Neural cell (in vitro differentiated cells): Measurements from ENCODE around the gene RHD. TPM values are rescaled to one million over a fixed set of nuclear protein-coding genes. Genes with fewer than 3 reads are reported as not detected.
"Not testable (repeated sequence)": the region's sequence is repeated elsewhere in the genome, so short reads cannot be mapped to it uniquely, and the experiment has no call there.

Experiments
- H2AFZ ChIP-seq: fragments of 200-600, 300-800 bp; sonication (generic), shearing (Covaris generic); 2 replicates; pipeline ENCODE4 v1.6.0; 2014; ENCODE audit warnings: low read depth, mild to moderate bottlenecking, antibody characterized with exemption, low read length, moderate library complexity
- H3F3A ChIP-seq: fragments of 200-600 bp; shearing (Covaris generic); 2 replicates; pipeline ENCODE4 v1.6.1; 2016; ENCODE audit warnings: mild to moderate bottlenecking, moderate library complexity, mixed read lengths, antibody characterized with exemption, low read length; ENCODE audit not compliant: insufficient read depth, poor library complexity, severe bottlenecking
- H3K27ac ChIP-seq: fragments of 200-600, 300-800 bp; sonication (generic), shearing (Covaris generic); 2 replicates; pipeline ENCODE4 v1.5.1; 2014; ENCODE audit warnings: mild to moderate bottlenecking, low read length, moderate library complexity
- H3K27me3 ChIP-seq: fragments of 300-800, 200-600 bp; sonication (generic), shearing (Covaris generic); 2 replicates; pipeline ENCODE4 v1.6.0; 2014; ENCODE audit warnings: mild to moderate bottlenecking, low read depth, low read length, moderate library complexity; ENCODE audit not compliant: insufficient read depth
- H3K36me3 ChIP-seq: fragments of 300-800, 200-600 bp; sonication (generic), shearing (Covaris generic); 2 replicates; pipeline ENCODE4 v1.5.1; 2014; ENCODE audit warnings: mild to moderate bottlenecking, antibody characterized with exemption, low read length, moderate library complexity; ENCODE audit not compliant: insufficient read depth
- H3K4me2 ChIP-seq: fragments of 300-800, 200-600 bp; sonication (generic), shearing (Covaris generic); 2 replicates; pipeline ENCODE4 v1.6.0; 2014; ENCODE audit warnings: mild to moderate bottlenecking, low read length
- H3K4me3 ChIP-seq: fragments of 300-800, 200-600 bp; sonication (generic), shearing (Covaris generic); 2 replicates; pipeline ENCODE4 v1.5.1; 2014; ENCODE audit warnings: mild to moderate bottlenecking, low read length, moderate library complexity
- H3K79me2 ChIP-seq: fragments of 200-600 bp; shearing (Covaris generic); replicated peaks from 2 replicates; pipeline ENCODE4 v1.6.0; 2014; ENCODE audit warnings: mild to moderate bottlenecking, low read length, moderate library complexity; ENCODE audit not compliant: insufficient read depth
- H3K9ac ChIP-seq: fragments of 300-800, 200-600 bp; sonication (generic), shearing (Covaris generic); 2 replicates; pipeline ENCODE4 v1.6.1; 2016; ENCODE audit warnings: mild to moderate bottlenecking, low read length, mixed read lengths
- H3K9me2 ChIP-seq: fragments of 200-600 bp; shearing (Covaris generic); 2 replicates; pipeline ENCODE4 v1.6.1; 2016; ENCODE audit warnings: mild to moderate bottlenecking, low read length, mixed read lengths; ENCODE audit not compliant: insufficient read depth
- H3K9me3 ChIP-seq: fragments of 200-600, 300-800 bp; sonication (generic), shearing (Covaris generic); 2 replicates; pipeline ENCODE4 v1.6.1; 2016; ENCODE audit warnings: mild to moderate bottlenecking, mixed run types, low read length, moderate library complexity, mixed read lengths
- H4K20me1 ChIP-seq: fragments of 200-600 bp; shearing (Covaris generic); 2 replicates; pipeline ENCODE4 v1.6.1; 2016; ENCODE audit warnings: mild to moderate bottlenecking, mixed run types; ENCODE audit not compliant: insufficient read depth
- SMC3 ChIP-seq: fragments of 450-650 bp; conservative IDR thresholded peaks from 2 replicates; pipeline ENCODE4 v1.6.1; 2014; ENCODE audit warnings: antibody characterized with exemption, mild to moderate bottlenecking, moderate library complexity; ENCODE audit not compliant: poor library complexity
- polyA plus RNA-seq: library from polyadenylated mRNA; depleted of rRNA; stranded (reverse); fragments of >200 nt; gene quantifications from 2 replicates; pipeline ENCODE4 v1.2.3, GENCODE V29; 2014
- TF ChIP-seq, protein P1 (sequence below): fragments of 450-650 bp; IDR thresholded peaks from 2 replicates; pipeline ENCODE4 v1.5.1; 2014; ENCODE audit warnings: antibody characterized with exemption, mild to moderate bottlenecking, moderate library complexity; ENCODE audit not compliant: poor library complexity, severe bottlenecking

RHD gene
- polyA plus RNA-seq, 1 donor from 2014 or later = not detected

GRCh38 chr1:25329336-25329735 is 57.0 kb downstream of the RHD start:
- not testable (repeated sequence) for H3K79me2 ChIP-seq, H3K27me3 ChIP-seq, H3K27ac ChIP-seq, H3K4me3 ChIP-seq, H3F3A ChIP-seq, H4K20me1 ChIP-seq, H3K9me3 ChIP-seq, H3K9me2 ChIP-seq, H3K9ac ChIP-seq, H3K4me2 ChIP-seq, H2AFZ ChIP-seq, H3K36me3 ChIP-seq

DNA sequence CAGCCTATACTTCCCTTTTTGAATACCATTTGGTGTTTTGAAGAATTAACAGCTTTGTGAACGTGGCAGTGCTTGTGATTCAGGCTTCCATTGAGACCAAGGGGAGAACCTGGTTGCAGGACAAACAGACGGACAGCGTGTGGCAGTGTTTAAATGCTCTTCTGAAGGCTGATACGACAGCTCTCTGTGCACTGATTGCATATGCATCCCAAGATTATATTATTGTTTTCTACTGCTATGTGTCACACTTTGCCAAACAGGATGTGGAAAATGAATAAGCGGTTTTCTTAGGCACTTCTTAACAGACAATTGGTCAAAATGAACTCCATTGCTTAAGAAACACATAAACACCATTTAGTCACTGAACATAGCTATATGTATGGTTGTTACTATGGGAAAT is 57.6 kb downstream of the RHD start:
- not testable (repeated sequence) for H3K79me2 ChIP-seq, H3K9me3 ChIP-seq, H2AFZ ChIP-seq, H4K20me1 ChIP-seq, H3K36me3 ChIP-seq, H3K9me2 ChIP-seq, H3F3A ChIP-seq, H3K27me3 ChIP-seq, H3K4me2 ChIP-seq, H3K9ac ChIP-seq, H3K4me3 ChIP-seq, H3K27ac ChIP-seq

- H2AFZ ChIP-seq = peak overlapping the region; percentile 12
- TF ChIP-seq SMC3 = peak; percentile 48
- TF ChIP-seq, protein P1, sequence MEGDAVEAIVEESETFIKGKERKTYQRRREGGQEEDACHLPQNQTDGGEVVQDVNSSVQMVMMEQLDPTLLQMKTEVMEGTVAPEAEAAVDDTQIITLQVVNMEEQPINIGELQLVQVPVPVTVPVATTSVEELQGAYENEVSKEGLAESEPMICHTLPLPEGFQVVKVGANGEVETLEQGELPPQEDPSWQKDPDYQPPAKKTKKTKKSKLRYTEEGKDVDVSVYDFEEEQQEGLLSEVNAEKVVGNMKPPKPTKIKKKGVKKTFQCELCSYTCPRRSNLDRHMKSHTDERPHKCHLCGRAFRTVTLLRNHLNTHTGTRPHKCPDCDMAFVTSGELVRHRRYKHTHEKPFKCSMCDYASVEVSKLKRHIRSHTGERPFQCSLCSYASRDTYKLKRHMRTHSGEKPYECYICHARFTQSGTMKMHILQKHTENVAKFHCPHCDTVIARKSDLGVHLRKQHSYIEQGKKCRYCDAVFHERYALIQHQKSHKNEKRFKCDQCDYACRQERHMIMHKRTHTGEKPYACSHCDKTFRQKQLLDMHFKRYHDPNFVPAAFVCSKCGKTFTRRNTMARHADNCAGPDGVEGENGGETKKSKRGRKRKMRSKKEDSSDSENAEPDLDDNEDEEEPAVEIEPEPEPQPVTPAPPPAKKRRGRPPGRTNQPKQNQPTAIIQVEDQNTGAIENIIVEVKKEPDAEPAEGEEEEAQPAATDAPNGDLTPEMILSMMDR = peak; percentile 55
- H3K36me3 ChIP-seq, H4K20me1 ChIP-seq, H3K27ac ChIP-seq, H3F3A ChIP-seq, H3K27me3 ChIP-seq, H3K9me2 ChIP-seq, H3K9me3 ChIP-seq: not testable (repeated sequence)
- peak overlapping the region; percentile 3 for H3K4me2 ChIP-seq
- peaks cover 33% of the 10 kb centered on the region for H3K79me2 ChIP-seq
- peak overlapping the region; percentile 66 for H3K4me3 ChIP-seq
- peak overlapping the region; percentile 41 for H3K9ac ChIP-seq
Observed at GRCh38 chr1:25336922-25337354, 64.6 kb downstream of the RHD start.

- not testable (repeated sequence) for H3K4me2 ChIP-seq, H4K20me1 ChIP-seq, H3K9me2 ChIP-seq, H3K9me3 ChIP-seq, H2AFZ ChIP-seq, H3F3A ChIP-seq, H3K27ac ChIP-seq, H3K9ac ChIP-seq, H3K27me3 ChIP-seq, H3K36me3 ChIP-seq
- H3K79me2 ChIP-seq = peaks cover 40% of the 10 kb centered on the region
- peak overlapping the region; percentile 97 for H3K4me3 ChIP-seq
Observed at GRCh38 chr1:25337483-25338187, 65.3 kb downstream of the RHD start.
